HG02973 (cell line): Measurements from ENCODE around the gene ST8SIA6.

Source experiments
- ATAC-seq: cut with Tn5 transposase; IDR thresholded peaks from one replicate; pipeline ENCODE4 v1.9.1; 2021; ENCODE audit warnings: moderate library complexity; ENCODE audit not compliant: unreplicated experiment

The ST8SIA6 gene

DNA sequence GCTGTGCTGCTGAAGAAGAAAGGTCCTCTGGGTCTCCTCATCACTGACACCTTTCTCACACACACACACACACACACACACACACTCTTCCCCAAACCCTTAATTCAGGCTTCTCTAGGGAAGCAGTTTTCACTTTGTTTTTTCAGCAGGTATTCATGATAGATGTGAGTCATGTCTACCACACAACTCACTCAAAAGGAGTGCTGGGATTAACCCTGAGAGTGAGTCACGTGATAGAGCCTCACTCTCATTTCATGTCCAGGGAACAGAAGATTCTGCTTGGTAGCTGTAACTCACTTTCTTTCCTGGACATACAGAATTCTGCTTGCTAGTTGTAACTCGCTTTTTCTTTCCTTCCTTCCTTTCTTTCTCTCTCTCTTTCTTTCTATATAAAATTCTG, 181.0 kb downstream of the ST8SIA6 start:
- no peak for ATAC-seq

DNA sequence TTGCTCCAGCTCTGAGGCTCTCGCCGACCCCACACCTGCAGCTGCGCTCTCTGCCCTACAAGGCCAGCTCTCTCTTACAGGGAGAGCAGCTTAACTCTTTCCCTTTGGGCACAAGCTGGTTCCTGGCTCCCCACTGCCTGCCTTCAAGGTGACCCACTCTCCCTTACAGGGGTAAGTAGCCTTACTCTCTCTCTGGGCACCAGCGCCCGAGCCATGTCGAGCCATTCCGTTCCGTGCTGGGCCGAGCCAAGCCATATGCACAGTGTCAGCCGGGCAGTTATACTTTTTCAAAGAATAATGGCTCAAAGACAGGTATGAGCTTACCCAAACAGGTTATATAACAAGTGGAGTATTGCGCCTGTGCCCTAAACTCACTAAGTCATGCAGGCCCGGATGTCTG, 181.7 kb downstream of the ST8SIA6 start:
- no peak for ATAC-seq
